M059J (cell line): ENCODE results near the gene DRGX. TPM values are rescaled to one million over a fixed set of nuclear protein-coding genes. Genes with fewer than 3 reads are reported as not detected.

ENCODE experiments used
- DNase-seq: peaks from one replicate; pipeline ENCODE4 v3.0.0-alpha.2; 2012; ENCODE audit warnings: low read depth
- total RNA-seq: library from RNA; depleted of rRNA; stranded (reverse); fragments of >200 nt; shearing (Covaris generic); gene quantifications from 2 replicates; pipeline ENCODE4 v1.2.3, GENCODE V29; 2014; rRNA removed

DRGX gene
- not detected in 2 replicates for total RNA-seq

DNA sequence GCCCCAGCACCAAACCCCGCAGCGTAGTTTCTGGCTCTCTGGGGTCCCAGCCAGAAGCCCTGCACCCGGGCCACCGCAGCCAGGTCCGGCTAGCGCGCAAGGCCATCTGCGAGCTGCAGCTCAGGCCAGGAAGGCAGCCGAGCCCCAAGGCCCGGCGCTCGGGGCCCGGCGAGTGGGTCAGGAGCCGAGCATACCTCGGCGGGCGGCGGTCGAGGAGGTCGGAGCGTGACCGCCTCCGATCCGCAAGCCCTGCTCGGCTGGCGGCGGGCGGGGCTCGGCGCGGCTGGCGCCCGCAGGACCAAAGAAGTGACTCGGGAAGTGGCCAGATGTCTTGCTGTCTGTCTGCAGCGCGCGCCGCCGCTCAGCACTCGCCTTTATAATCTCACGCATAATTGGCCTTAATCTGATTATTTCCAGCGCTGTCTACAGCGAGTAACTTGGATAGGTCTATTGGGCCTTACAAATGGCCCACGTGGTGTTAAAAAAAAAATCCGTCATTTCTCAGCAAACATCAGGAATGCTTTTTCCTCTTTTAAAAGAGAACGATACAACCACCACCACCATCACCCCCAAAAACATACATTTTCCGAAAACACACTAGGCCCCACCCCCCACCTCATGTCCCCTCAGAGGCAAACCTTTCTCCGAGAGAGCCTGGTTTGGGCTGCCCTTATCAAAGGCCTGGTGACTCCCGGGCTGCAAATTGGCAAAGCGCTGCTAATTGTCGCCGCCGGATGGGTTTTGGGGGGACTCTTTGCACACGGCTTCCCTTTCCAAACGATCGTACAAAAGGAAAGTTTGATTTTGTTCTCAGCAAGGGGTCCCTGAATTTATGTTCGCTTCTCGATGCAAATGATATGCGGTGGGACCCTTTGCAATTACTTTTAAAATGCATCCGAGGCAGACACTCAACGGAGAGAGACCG, at the start of gene DRGX:
TSS of gene DRGX (minus strand) at position 349 of the 925 bp plus-strand sequence. CDS start 649 bp downstream, outside the sequence.
- DNase-seq: no peak

DNA sequence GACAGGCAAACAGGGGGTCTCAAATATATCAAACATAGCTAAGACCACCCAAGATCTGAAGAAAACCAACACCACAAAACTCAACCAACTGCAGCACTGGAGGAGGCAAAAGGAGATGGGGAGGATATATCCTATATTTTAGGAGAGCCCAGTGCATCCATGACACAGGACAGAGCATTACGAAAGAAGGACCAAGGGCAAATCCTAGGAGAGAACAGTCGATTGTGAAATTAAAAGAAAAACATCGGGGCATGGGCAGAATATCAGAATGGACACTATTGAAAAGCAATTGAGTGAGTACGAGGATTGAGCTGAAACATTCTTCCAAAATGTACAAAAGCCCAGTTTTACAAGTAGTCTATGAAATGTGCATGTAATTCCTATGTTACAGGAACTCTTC, 48.5 kb upstream of the DRGX start:
- DNase-seq: no peak

DNA sequence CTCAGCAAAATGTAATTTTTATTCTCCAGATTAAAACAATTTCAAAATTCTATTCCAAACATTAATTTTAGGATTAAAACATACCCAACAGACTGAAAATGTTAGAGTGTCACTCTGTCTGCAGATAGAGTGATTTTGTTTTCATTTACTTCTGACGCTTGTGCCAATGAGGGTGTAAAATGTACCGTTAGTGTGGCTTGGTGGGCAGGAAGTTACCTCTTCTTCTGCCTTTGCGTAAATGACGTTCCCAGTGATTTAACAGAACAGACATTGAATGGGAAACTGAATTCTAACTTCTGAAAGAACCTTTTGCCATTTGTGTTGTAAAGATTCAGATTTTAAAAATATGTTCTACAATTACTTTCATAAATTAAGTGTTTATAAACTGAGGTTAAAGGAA, 47.0 kb upstream of the DRGX start:
- DNase-seq: no peak

DNA sequence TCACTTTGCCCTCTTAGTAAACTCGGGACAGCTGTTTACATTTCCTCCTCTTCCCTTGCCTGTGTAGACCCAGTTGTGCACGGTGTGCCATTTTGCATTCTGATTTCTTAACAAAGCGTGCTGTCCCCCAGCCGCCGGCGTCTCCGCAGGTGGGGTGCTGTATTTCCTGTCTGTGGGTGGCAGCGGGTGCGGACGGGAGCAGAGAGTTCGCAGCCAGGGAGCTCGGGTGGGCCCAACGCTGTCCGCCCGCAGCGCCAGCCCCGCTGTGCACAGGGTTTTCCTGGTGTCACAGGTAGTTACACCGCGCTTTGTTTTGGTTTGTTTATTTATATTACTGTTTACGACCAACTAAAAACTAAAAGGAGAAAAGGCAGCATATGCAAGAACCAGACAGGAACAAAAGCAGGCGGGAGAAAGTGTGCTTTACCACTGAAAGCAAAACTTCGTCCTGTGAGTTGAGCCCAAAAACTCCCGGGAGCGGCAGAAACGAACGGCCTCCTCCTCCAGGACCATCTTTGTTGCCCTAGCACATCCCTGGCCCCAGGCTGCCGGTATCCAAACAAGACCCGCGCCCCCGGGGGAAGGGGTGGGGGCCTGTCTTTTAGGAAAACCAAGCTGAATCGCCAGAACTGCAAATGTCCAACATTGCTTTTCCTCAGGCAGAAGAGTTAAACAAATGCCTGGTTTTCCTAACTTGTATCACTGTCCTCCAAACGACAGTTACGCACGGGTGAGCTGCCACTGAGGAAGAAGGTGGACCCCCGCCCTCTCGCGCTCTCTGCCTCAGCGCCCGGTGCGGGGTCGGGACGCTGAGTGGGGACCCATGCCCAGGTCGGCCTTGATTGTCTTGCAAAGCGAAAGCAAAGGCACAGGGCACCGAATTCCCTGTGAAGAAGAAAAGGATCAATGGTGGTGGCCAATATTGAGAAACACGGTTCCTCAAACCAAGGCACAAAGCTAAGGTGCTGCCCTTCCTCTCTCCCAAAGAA, 45.9 kb upstream of the DRGX start:
- DNase-seq: no peak

DNA sequence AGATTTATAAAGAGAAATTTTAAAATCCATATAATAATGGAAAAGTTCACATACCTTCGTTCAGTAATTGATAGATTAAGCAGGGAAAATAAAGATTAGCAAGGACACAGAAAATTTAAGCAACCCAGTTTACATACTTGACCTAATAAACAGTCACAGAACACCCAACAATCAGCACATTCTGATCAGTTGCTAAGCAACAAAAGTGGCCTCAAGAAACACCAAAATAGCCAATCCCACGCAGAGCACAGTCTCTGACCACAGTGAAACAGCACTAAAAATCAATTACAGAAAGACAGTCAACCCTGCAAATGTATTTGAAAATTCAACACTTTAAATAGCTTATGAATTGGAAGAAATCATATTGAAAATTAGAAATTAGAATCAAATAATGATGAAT, 39.3 kb upstream of the DRGX start:
- DNase-seq: peak; percentile 18

DNA sequence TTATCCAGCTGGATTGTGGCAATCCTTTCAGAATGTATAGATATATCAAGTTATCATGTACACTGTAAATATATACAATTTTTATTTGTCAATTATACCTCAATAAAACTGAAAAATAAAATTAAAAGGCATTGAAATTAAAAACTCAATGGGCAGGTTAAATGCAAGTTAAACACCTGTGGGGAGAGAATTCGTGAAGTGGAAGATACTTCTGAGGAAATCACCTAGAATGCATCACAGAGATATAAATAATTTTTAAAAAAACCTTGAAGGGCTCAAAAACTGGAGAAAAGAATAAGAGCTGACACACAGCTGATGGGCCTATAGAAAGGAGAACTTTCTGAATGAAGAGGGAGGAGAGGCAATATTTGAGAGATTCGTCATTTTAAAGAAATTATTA, 37.2 kb upstream of the DRGX start:
- no peak for DNase-seq

DNA sequence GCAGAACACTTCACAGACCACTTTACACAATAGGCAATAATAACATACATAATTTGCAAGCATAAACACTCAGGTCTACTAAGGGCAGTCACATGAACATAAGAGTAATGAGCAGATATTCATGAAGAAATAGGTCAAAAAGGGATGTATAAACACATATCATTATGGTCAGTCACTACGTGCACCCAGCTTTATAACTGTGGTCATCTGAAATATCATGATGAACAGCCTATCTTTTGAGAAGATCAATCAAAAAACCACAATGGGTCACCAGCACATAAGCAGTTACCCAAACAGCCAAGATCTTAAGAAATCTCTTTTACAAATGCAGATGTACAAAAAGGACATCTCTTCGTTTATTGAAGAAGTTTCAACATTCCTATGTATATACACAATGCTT, 35.5 kb upstream of the DRGX start:
- DNase-seq: no peak

DNA sequence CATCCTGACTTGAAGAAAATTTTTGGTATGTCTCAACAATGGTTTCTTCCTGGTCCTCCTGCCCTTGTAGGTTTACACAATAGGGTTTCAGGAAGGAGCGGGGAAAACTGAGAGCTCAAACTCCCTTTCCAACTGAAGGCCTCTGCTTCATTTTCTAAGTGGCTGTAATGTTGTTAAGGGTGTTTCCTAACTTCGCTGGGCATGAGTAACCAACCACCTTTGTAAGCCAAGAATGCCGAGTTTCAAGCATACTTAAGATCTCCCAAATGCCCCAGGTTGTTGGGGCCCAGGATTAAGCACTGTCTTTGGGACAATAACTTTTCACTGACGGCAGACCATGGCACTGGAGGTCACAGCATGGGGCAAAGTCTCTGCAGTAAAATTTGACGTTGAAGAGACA, 33.6 kb upstream of the DRGX start:
- DNase-seq: no peak

DNA sequence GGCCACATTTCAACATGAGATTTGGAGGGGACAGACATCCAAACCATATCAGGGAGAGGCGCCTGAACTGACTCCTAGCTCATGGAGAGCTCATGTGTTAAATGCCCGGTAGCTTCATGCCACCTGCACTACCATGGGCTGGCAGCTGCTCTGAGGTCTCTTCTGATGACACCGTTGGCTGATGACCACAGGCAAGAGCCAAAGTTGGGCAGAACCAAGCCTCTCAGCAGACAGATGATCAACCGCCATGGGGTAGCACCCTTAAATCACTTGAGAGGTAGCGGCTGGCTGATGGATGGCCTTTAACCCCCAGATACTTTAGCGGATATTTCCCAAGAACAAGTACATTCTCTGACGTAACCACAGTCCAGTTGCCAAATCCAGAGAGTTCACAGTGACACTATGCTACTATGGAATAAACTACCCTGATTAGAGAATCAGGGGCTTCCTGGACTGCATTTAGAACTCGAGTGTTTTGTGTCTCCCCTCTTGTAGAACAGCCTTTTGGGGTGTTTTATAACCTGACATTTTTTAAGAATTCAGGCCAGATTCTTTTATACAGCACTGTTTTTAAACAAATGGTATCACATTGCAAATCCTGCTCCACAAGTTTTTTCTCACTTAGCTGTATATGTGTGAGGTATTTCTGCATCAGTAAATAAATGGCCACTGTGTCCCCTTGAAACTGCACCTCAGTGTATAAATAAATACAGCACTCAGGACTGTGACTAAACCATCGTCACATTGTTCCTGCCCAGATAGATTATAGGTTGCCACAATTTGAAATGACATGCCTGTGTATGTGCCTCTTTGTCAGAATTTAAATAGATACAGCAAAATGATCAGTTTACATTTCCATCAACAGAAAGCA, 30.8 kb upstream of the DRGX start:
- DNase-seq: no peak

DNA sequence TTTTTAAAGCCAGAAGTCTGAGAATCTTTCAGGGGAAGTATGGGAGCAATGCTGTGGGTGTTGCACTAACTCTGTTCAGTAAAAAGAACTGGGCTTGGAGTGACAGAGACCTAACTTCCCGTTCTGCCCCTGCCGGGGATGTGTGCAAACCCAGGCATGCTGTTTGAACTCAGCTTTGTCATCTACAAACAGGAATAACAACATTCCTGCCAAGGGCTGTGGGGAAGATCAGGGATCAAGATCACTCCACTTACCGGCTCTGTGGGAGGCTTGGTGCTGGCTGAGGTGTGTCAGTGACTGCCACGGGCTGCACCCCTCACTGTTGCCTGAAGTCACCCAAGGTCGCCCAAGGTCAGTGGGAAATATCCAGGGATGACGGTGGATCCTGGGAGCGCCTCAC, 23.1 kb upstream of the DRGX start:
- no peak for DNase-seq

DNA sequence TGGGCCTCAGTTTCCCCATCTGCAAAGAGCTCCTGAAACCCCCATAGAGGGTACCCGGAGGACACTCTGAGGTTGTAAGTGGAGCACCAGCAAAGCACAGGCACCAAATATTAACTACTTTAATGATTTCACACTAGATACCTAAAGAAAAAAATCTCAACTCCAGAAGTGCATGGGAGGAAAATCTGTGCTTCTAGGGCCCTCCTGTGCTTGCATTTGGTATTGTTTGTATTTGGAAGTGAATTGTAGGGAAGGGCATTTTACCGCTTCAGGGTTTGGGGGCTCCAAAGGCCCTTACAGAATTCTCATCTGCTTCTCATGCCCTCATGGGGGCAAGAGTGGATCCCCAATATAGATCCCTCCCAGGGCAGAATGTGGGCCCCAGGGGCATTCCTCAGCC, 22.4 kb upstream of the DRGX start:
- DNase-seq: no peak

DNA sequence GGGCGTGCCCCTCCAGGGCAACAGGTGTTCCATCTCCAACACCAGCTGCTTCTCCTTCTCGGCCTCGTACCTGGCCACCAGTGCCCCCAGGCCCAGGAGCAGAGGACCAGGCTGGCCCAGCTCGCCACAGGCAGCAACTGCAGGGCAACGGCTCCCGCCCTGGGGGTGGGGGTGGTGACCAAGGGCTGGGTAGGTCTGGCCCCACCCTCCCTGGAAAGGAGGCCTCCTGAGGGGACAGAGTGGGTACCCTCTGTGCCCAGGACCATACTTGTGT, 22.1 kb upstream of the DRGX start:
- no peak for DNase-seq

DNA sequence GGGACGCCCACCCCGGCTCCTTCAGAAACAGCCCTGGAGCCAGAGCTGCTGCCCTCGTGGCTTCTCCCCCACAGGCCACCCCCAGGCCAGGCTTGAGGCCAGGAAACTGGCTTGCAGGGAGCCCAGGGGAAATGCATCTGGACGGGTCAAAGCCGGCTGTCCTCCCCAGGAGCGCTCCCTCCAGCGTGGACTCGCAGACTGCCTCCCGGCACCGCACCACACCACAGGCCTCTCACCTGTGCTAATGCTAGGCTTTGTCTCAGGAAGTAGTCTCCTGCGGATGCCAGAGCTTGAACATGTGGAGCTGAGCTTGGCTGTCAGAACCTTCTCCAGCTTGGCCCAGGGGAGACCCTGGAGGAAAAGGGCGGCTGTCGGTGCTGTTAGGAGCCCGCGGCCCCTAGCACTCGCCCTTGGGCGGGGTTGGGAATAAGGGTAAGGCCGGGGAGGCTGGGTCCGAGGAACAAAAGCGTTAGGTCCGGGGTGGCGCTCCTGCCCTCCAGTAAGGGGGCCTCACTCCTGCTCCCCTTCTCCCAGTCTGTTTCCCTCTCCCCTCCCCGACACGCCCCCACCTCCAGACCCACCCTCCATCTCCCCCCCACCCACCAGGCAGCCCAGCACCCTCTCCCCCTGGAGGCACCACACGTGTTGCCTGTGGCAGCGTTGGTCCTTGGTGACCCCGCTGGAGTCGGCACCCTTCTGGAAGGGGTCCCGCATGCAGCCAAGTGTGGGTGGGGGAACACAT, 21.6 kb upstream of the DRGX start:
- DNase-seq: no peak

DNA sequence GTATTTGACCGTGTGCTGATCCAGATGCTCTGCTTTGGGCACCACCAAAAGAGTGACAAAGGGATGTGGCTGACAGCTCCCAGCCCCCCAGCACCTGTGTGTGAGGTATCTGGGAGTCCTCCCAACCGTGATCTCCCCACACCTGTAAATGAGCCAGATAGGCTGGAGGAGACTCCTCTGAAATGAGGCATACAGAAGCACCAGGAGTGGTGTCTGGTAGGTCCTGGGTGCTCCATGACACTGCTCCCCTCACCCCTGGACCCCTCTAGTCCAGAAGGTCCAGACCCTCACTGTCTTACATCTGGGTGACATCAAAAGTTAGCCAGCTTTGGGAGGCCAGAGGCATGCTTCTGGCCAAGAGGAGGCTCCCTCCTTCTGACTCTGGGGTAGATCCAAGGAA, 20.0 kb upstream of the DRGX start:
- DNase-seq: no peak

DNA sequence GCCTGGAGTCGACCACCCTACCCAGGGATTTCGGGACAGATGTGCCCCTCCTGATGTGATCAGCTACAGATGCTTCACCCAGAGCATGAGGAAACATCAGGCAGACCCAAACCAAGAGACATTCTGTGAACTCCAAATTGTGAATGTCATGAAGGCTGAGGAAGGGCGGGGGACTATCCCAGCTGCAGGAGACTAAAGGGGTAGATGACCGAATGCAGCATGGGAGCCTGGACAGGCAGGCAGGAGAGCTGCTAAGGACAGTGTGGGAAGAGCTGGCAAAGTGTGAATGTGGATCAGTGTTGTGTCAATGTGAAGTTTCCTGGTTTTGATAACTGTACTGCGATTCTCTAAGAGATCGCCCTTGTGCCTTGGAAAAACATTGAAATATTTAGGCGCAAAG, 19.2 kb upstream of the DRGX start:
- no peak for DNase-seq

DNA sequence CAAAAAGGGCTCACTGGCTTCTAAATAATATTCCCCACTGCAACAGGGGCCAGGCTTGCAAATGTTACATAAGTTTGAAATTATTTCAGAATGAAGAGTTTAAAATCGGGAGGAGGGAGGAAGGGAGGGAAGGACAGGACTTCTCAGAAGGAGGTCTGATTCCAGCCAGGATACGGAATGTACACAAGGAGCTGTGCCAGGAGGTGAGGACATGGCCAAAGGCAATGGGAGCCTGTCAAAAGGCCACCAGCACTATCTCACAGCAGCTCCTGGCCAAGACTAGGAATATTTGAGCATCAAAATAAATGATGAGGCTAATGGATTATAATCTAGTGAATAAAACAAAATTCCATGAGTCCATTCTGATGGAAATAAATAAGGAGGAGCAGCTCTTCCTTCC, 18.6 kb upstream of the DRGX start:
- no peak for DNase-seq

DNA sequence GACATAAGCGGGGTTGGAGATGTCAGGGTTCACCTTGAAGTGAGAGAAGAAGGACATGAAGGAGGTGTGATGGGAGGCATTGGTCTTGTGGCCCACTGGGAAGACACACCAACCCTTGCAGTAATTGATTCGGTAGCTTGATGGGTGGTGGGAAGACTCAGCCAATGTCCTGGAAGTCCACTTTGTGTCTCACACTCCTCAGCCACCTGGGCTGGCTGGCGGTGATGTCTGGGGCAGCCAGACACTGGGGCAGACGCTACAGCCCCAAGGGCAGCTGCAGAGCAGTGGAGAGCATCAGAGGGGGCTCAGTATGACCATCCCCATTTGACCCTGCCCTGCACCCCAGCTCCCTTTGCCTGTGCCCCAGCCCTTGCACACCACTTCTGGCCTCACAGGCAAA, 16.7 kb upstream of the DRGX start:
- no peak for DNase-seq

DNA sequence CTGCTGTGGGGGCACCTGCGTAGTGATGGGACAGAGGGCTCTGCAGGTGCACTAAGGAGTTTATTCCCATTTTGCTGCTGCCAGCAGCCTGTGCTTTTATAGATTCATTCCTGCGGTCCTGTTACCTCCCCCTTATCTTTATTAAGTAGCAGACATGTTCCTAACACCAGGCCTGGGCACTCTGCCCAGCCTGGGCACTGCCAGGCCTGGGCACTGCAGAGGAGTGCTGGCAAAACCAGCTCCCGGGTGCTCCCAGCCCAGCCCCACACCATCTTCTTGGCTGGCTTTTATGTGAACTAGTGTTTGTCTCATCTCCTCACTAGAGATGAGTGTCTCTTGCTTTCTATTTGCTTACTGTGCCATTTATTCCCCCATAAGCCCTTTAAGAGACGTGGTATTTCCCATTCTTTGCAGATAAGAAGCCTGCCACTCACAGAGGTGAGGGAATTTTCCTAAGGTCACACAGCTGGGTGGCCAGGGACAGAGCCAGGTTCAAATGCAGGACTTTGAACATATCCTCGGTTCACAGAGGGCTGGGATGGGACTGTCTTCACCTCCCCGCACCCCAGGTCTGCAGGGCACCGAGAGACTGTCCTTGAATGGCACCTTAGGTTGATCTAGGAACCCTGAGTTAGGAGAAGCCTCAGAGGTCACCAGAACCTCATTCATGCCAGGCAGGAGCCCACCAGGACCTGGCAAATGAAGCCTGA, 14.6 kb upstream of the DRGX start:
- DNase-seq: no peak

DNA sequence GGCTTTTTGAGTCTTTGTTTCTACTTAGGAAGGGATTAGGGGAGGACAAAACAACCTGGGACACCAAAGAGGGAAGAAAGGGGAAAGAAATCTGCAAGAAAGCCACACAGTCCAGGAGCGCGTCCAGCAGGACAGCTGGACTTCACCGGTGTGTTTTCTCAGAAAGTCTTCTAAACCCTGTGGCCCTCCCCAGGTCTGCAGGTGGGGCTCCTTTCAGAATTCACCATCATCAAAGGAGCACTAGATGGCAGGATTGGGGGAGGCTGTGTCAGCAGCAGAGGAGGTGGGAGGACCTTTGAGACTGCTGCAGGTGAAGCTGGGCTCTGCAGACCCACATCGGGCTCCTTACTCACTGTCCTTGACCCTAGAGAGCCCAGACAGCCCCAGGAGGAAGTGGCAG, 13.9 kb upstream of the DRGX start:
- DNase-seq: no peak

DNA sequence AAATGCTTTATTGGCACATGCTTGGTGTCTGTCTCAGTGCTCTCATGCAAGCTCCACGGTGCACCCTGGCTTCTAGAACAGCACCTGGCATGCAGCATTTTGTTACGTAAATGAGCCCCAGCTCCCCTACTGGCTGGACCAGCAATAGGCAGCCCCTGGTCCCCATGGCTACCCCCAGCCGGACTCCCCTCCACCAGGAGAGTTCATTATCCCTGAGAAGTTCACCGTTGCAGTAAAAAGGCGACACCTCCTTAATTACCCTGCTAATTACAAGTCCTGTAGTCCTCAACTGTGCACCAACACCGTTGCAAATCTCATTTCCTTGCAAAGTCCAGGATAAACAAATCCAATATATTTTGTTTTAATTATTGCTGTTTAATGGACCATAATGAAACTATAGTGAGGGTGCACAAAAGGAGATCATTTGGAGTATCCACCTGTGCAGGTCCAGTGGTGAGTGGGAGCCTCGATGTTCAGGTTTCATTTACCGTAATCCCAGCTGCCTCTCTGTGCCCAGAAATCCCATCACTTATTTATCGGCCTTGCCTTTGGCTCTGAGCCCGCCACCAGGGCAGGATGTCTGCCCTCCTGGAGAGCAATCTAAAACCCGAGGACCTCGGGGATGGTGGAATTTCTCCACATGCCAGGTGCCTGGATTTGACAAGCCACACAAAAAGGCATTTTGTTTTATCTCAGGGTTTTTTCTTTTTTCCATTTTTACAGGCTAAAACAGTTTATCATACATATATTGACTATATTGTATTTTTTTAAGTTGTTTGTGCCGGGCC, 12.8 kb upstream of the DRGX start:
- no peak for DNase-seq
